GM12872 (cell line): ENCODE measurements around the gene EPN3.

ENCODE experiments used
- TF ChIP-seq, protein P1 (sequence below): IDR thresholded peaks from 3 replicates; pipeline ENCODE4 v1.5.1; 2011; ENCODE audit warnings: low read depth, mild to moderate bottlenecking, low read length, moderate library complexity; ENCODE audit not compliant: insufficient read depth

The EPN3 gene

DNA sequence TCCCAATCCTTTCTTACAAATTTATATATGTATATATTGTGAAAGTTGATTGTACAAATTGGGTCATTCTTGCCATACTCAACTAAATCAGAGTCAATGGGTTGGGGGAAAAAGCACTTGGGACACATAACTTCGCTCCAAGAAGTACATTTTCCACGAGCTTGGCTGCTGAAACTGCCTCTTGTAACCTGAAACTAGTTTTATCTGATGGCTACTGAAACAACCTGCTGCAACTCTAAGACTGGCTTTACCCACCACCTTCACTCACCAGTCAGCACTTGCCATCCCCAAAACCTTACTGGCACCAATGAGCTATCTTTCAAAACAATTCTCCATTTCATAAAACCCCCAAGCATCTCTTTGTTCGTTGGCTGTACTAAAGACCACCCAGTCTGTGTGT lies 38.8 kb upstream of the EPN3 start:
- TF ChIP-seq, protein P1, sequence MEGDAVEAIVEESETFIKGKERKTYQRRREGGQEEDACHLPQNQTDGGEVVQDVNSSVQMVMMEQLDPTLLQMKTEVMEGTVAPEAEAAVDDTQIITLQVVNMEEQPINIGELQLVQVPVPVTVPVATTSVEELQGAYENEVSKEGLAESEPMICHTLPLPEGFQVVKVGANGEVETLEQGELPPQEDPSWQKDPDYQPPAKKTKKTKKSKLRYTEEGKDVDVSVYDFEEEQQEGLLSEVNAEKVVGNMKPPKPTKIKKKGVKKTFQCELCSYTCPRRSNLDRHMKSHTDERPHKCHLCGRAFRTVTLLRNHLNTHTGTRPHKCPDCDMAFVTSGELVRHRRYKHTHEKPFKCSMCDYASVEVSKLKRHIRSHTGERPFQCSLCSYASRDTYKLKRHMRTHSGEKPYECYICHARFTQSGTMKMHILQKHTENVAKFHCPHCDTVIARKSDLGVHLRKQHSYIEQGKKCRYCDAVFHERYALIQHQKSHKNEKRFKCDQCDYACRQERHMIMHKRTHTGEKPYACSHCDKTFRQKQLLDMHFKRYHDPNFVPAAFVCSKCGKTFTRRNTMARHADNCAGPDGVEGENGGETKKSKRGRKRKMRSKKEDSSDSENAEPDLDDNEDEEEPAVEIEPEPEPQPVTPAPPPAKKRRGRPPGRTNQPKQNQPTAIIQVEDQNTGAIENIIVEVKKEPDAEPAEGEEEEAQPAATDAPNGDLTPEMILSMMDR, result no peak

DNA sequence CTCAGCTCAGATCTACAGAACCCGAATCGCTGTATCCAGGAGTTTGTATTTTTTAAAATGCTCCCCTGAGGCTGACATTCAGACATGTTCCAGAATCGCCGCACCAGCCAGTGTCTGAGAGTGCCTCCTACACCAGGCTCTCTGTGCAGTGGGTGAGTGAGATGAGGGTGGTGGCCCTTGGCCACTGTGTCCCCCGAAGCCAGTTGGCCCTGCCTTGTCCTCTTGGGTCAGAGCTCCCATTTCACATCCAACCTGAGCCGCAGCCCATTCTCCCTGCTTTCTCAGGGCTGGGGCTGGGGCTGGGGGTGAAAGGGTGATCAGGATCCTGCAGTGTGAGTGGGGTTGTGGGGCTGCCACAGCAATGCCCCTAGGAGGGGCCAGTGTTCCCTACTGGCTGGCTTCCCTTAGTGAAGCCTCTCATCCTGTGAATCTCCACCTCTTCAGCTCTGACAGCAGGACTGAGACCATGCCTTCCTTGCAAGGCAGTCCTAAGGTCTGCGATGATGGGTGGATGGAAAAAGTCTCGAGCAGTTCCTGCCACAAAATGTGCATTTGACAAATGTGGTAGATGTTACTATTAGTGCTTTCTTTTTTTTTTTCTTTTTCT lies 37.2 kb upstream of the EPN3 start:
- TF ChIP-seq, protein P1, result no peak

DNA sequence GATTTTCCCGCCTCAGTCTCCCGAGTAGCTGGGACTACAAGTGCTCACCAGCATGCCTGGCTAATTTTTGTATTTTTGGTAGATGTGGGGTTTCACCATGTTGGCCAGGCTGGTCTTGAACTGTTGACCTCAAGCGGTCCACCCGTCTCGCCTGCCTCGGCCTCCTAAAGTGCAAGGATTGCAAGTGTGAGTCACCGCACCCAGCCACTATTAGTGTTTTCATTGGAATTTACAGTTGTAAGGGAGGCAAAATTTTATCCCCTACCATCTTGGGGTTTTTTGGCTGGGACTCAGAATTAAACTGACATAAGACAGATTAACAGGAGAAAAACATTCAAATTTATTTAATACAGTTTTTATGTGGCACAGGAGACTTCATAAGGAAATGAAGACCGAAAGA lies 36.6 kb upstream of the EPN3 start:
- TF ChIP-seq, protein P1, result no peak

DNA sequence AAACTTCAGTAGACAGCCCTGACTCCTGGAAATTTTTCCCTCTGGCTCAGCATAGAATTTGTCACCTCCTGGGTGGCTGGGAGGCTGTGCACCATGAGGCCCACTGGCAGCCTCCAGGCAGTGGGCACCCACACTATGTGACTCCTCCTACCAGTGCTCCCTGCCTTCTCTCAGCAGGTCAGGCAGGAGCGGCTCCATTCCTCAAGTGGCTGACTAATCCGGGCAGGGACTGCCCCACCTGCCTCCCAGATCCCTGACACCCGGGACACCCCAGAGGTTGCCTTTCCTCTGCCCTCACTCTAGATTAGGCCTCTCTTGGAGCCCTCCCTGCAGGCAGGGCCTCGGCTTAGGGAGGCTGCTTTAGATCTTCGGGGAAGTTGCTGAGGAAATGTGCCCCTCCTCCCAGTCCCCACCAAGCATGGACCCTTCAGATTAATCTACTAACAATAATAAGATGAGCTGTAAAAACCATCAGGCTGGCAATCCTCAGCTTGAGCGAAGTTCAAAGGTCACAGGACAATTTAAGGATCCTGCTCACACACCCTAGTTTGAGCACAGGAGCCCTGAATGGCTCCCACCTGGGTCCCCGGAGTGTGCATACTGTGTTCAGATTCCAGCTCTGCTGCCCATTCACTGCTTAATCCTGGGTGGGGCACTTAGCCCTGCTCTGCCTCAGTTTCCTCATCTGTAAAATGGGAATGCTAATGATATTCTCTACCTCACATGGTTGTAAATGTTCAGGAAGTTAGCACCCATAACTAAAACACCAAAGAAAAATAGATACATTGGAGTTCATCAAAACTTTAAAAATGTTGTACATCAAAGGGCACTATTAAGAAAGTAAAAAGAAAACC lies 34.3 kb upstream of the EPN3 start:
- TF ChIP-seq, protein P1, result no peak

DNA sequence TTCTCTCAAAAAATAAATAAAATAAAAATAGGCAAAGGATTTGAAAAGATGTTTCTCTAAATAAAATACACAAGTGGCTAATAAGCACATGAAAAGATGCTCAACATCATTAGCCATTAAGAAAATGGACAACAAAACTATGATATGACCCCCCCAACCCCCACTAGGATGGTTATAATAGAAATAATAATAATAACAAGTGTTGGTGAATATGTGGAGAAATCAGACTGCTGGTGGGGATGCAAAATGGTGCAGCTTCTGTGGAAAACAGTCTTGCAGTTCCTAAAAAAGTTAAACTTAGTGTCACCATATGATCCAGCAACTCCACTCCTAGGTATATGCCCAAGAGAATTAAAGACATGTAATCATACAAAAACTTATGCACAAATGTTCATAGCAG lies 33.3 kb upstream of the EPN3 start:
- TF ChIP-seq, protein P1, result no peak

DNA sequence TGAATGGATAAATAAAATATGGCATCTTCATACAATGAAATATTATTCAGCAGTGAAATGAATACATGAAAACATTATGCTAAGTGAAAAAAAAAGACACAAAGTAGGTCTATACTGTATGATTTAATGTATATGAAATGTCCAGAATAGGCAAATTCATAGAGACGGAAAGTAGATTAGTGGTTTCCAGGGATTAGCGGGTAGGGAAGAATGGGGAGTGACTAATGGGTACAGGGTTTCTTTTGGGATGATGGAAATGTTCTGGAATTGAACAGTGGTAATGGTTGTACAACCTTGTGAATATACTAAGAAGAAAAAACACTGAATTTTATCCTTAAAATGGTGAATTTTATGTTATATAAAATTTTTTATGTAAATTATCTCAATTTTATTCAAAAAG lies 32.8 kb upstream of the EPN3 start:
- TF ChIP-seq, protein P1, result no peak

DNA sequence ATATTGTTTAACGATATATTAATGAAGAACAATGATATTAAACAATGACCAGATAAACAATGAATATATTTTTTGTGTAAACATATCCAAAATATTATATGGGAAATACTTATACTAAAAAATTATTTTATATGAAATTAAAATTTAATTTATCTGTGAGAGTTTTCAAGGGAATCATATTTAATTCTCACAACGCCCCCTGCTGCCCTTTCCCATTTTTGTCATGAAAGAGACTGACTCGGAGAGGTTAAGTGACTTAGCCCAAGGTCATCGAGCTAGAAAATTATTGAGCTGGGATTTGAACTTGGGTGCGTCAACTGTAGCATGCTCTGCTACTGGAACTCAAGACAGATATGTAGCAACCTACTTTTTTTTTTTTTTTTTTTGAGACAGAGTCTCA lies 31.5 kb upstream of the EPN3 start:
- TF ChIP-seq, protein P1, result peak; percentile 34; the same call in 2 of the 3 replicates
